Retinal pigment epithelial cell (primary cell): ENCODE measurements around the gene TICRR.
"Not testable (repeated sequence)": the region's sequence is repeated elsewhere in the genome, so short reads cannot be mapped to it uniquely, and the experiment has no call there.

Experiments
- DNase-seq: peaks from one replicate; pipeline ENCODE4 v3.0.0-alpha.2; 2010; ENCODE audit warnings: low read depth
- H3K4me3 ChIP-seq: 2 replicates; pipeline ENCODE4 v1.5.1; 2011; ENCODE audit warnings: mild to moderate bottlenecking, low read length, control low read depth, moderate library complexity
- TF ChIP-seq, protein P1 (sequence below): conservative IDR thresholded peaks from 2 replicates; pipeline ENCODE4 v1.5.1; 2011; ENCODE audit warnings: low read depth, low read length, control low read depth, inconsistent platforms

Gene TICRR

DNA sequence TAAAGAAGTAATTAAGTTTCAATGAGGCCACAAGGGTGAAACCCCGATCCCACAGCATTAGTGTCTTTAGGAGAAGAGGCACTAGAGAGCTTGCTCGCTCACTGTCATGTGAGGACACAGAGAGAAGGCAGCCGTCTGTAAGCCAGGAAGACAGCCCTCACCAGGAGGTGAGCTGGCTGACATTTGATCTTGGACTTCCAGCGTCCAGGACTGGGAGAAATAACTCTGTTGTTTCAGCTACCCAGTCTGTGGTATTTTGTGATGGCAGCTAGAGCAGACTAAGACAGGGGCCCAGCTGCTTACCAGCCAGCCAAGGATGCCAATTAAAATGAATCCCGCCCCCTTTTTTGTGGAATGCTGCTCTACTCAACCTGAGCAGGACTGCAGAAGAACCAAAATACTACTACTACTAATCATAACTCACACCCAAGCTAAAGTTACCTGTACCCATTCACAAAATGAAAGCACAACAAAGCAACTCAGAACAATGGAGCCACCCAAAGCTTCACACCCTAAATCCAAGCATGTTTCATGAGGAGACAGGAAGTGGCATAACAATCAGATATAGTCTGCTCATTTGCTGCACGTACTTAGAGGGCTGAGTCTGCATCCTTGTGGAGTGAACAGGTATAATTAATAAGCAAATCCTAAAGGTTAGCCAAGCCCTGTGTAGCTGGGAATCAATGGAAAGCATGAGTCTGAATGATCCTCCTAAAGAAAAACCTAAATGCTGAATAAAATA, 43.3 kb upstream of the TICRR start:
- no peak for DNase-seq
- TF ChIP-seq, protein P1, sequence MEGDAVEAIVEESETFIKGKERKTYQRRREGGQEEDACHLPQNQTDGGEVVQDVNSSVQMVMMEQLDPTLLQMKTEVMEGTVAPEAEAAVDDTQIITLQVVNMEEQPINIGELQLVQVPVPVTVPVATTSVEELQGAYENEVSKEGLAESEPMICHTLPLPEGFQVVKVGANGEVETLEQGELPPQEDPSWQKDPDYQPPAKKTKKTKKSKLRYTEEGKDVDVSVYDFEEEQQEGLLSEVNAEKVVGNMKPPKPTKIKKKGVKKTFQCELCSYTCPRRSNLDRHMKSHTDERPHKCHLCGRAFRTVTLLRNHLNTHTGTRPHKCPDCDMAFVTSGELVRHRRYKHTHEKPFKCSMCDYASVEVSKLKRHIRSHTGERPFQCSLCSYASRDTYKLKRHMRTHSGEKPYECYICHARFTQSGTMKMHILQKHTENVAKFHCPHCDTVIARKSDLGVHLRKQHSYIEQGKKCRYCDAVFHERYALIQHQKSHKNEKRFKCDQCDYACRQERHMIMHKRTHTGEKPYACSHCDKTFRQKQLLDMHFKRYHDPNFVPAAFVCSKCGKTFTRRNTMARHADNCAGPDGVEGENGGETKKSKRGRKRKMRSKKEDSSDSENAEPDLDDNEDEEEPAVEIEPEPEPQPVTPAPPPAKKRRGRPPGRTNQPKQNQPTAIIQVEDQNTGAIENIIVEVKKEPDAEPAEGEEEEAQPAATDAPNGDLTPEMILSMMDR = no peak

DNA sequence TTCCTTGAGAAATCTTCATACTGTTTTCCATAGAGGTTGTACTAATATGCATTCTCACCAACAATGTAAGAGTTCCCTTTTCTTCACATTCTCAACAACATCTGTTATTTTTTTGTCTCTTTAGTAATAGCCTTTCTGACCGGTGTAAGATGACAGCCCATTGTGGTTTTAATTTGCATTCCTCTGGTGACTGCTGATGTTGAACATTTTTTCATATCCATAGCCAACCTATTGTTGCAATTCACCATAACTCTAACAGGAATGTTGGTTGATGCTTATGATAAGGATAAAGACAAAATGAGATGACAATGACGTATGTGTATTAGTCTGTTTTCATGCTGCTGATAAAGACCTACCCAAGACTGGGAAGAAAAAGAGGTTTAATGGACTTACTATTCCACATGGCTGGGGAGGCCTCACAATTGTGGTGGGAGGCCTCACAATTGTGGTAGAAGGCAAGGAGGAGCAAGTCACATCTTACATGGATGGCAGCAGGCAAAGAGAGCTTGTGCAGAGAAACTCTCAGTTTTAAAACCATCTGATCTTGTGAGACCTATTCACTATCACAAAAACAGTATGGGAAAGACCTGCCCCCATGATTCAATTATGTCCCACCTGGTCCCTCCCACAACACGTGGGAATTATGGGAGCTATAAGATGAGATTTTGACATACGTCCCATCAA, 41.3 kb upstream of the TICRR start:
- DNase-seq = no peak

More for the DNA sequence above, 43.3 kb upstream of the TICRR start:
- no peak overlapping the region for H3K4me3 ChIP-seq

DNA sequence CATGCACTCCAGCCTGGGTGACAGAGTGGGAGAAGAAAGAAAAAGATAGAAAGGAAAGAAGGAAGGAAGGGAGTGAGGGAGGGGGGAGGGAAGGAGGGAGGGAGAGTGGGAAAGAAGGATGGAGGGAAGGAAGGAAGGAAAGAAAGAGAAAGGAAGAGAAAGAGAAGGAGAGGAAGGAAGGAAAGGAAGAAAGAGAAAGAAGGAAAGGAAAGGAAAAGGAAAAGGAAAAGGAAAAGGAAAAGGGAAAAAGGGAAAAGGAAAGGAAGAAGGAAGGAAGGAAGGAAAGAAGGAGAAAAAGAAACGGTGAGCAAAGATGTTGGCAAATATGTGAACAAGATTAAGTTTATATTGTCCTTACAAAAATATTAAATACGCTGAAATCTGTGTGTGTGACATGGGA, 36.2 kb upstream of the TICRR start:
- no peak overlapping the region for H3K4me3 ChIP-seq
- no peak for DNase-seq
- TF ChIP-seq, protein P1 = no peak

More for the DNA sequence above, 41.3 kb upstream of the TICRR start:
- no peak overlapping the region for H3K4me3 ChIP-seq
- TF ChIP-seq, protein P1 = no peak

DNA sequence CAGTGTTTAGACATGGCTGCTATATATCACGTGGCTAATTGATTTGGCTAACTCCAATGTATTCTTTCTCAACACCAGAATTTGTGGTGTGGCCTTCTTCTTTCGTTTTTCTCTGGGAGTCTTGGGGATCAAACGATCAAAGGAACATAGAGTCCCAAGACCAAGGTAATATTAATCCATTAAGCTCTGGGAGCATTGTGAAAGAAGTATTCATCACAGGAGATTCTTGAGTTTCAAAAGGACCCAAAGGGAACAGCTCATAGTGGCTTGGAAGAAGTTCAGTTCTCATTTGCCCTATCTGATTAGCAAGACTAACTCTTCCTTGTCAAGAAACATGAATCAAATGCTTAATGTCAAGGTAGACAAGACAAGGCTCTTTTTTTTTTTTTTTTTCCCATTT, 32.9 kb upstream of the TICRR start:
- TF ChIP-seq, protein P1 = no peak
- no peak overlapping the region for H3K4me3 ChIP-seq
- no peak for DNase-seq

DNA sequence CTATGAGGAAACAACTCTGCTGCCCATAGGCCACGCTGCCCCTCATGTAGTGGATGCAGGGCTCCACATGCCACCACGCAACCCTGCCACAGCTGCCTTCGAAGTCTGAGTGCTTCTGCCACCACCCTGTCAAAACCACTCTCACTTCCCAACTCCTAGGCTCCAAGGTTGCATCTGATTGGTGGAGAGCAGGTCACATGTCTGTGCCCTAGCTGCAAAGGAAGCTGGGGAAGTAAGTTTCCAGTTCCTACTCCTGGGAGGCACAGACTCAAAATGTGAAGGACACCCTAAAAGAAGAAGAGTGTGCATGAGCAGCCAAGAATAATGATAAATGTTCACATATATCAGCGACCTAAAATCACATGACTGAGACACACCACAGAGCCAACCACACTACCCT, 31.9 kb upstream of the TICRR start:
- TF ChIP-seq, protein P1 = no peak
- no peak for DNase-seq
- no peak overlapping the region for H3K4me3 ChIP-seq

DNA sequence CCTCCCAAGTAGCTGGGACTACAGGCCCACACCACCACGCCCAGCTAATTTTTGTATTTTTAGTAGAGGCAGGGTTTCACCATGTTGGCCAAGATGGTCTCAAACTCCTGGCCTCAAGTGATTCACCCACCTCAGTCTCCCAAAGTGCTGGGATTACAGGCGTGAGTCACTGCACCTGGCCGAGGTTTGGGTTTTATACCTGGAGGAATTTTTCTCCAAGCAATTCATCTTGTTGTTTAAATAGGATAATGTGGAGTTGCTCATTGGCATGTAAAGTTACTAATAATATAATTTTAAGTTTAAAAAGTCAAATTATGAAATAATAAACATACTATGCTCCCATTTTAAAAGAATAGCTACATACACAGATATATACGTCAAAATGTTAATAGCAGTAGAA, 26.1 kb upstream of the TICRR start:
- not testable (repeated sequence) for DNase-seq, H3K4me3 ChIP-seq

DNA sequence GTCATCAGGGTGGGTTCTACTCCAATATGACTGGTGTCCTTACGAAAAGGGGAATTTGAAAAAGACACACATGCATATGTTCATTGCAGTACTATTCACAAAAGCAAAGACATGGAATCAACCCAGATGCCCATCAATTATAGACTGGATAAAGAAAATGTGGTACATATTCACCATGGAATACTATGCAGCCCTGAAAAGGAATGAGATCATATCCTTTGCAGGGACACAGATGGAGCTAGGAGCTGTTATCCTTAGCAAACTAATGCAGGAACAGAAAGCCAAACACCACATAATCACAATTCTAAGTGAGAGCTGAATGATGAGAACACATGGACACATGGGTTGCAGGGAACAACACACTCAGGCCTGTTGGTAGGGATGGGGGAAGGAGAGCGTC, 24.8 kb upstream of the TICRR start:
- no peak for DNase-seq
- TF ChIP-seq, protein P1 = no peak
- H3K4me3 ChIP-seq = no peak overlapping the region
